Natural killer cell treated with Interleukin-12 subunit alpha and Interleukin-12 subunit beta and Interleukin-15 and Interleukin-18, amount 100 ng/mL, for 72 hours (primary cell): ENCODE results near the gene KRTAP10-7. TPM values are rescaled to one million over a fixed set of nuclear protein-coding genes. Genes with fewer than 3 reads are reported as not detected.
"Not testable (repeated sequence)": the region's sequence is repeated elsewhere in the genome, so short reads cannot be mapped to it uniquely, and the experiment has no call there.

ENCODE experiments used
- ATAC-seq, 2 donors: fragments of 150-1000 bp; cut with Tn5 transposase in 1 of 2; sonication (Bioruptor Pico), chemical (Tn5 transposase) in 1 of 2; 2 replicates each; pipeline ENCODE4 v1.10.0; 2021
- DNase-seq: peaks from one replicate; pipeline ENCODE4 v3.0.0; 2022; ENCODE audit warnings: low spot score
- H3K27ac Mint-ChIP-seq, 2 donors: 1 replicate in 1 of 2; 2 replicates in 1 of 2; pipeline ENCODE4 v1.8.0; 2022; ENCODE audit warnings: mixed read lengths in 2 of 2, mild to moderate bottlenecking in 1 of 2, moderate library complexity in 1 of 2
- H3K27me3 Mint-ChIP-seq, 2 donors: 1 replicate in 1 of 2; 2 replicates in 1 of 2; pipeline ENCODE4 v1.8.0; 2022; ENCODE audit warnings: mixed read lengths in 2 of 2
- H3K36me3 Mint-ChIP-seq: one replicate; pipeline ENCODE4 v1.8.0; 2022; ENCODE audit warnings: mixed read lengths
- H3K4me1 Mint-ChIP-seq, 2 donors: 1 replicate in 1 of 2; 2 replicates in 1 of 2; pipeline ENCODE4 v1.8.0; 2022; ENCODE audit warnings: low read depth in 2 of 2, mixed read lengths in 2 of 2, mild to moderate bottlenecking in 1 of 2
- H3K4me3 Mint-ChIP-seq: one replicate; pipeline ENCODE4 v1.8.0; 2022; ENCODE audit warnings: mixed read lengths
- H3K9me3 Mint-ChIP-seq: 2 replicates; pipeline ENCODE4 v1.8.0; 2022; ENCODE audit warnings: mixed read lengths
- total RNA-seq, 2 donors: library from RNA; stranded (reverse); gene quantifications; one replicate each; pipeline ENCODE4 v1.2.3, GENCODE V29; 2022

KRTAP10-7 gene
- total RNA-seq, 2 donors from 2014 or later: not detected

GRCh38 chr21:44628707-44629391, 28.5 kb downstream of the KRTAP10-7 start:
- peaks cover 37% of the 10 kb centered on the region for H3K9me3 Mint-ChIP-seq
- H3K27me3 Mint-ChIP-seq: no peaks in the 10 kb centered on the region
- DNase-seq (no peak), ATAC-seq (no peak)
- peaks cover 24 to 30% of the 10 kb centered on the region in 2 donors for H3K4me1 Mint-ChIP-seq
- H3K36me3 Mint-ChIP-seq: peaks cover 43% of the 10 kb centered on the region
- H3K27ac Mint-ChIP-seq: no peak overlapping the region
- no peak overlapping the region for H3K4me3 Mint-ChIP-seq

- ATAC-seq (no peak), DNase-seq (no peak)
- Mint-ChIP-seq H3K27ac (peak overlapping the region; percentile 43 to 81), H3K4me3 (peak overlapping the region; percentile 56), H3K4me1 (peaks cover 24 to 30% of the 10 kb centered on the region in 2 donors), H3K9me3 (peaks cover 32% of the 10 kb centered on the region), H3K27me3 (peaks cover 0 to 4% of the 10 kb centered on the region in 2 donors), H3K36me3 (peaks cover 32% of the 10 kb centered on the region)
Measured at GRCh38 chr21:44630440-44630839, 30.0 kb downstream of the KRTAP10-7 start.

DNA sequence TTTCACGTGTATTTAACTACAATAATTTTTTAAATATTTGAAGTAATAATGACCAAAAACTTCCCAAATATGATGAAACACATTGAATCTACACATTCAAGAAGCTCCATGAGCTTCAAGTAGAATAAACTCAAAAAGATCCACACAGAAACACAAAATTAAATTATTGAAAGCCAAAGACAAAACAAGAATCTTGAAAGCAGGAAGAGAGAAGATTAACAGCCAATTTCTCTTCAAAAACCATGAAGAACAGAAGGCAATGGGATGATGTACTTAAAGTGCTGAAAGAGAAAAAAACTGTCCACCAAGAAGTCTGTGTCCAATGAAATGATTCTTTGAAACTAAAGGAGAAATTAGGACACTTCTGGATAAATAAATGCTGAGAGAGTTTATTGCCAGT, 31.7 kb downstream of the KRTAP10-7 start:
- ATAC-seq (no peak), DNase-seq (no peak)
- peaks cover 32% of the 10 kb centered on the region for H3K9me3 Mint-ChIP-seq
- no peak overlapping the region for H3K4me3 Mint-ChIP-seq
- H3K36me3 Mint-ChIP-seq: peaks cover 32% of the 10 kb centered on the region
- H3K4me1 Mint-ChIP-seq: peaks cover 17 to 22% of the 10 kb centered on the region in 2 donors
- H3K27ac Mint-ChIP-seq: no peak overlapping the region
- H3K27me3 Mint-ChIP-seq: peaks cover 0 to 6% of the 10 kb centered on the region in 2 donors

- Mint-ChIP-seq H3K36me3 (peaks cover 26% of the 10 kb centered on the region), H3K27ac (no peak overlapping the region), H3K27me3 (peaks cover 7 to 20% of the 10 kb centered on the region in 2 donors), H3K9me3 (peaks cover 21% of the 10 kb centered on the region), H3K4me1 (no peaks in the 10 kb centered on the region), H3K4me3 (no peak overlapping the region)
- DNase-seq (no peak), ATAC-seq (no peak)
Measured at GRCh38 chr21:44636209-44637017, 36.0 kb downstream of the KRTAP10-7 start.

DNA sequence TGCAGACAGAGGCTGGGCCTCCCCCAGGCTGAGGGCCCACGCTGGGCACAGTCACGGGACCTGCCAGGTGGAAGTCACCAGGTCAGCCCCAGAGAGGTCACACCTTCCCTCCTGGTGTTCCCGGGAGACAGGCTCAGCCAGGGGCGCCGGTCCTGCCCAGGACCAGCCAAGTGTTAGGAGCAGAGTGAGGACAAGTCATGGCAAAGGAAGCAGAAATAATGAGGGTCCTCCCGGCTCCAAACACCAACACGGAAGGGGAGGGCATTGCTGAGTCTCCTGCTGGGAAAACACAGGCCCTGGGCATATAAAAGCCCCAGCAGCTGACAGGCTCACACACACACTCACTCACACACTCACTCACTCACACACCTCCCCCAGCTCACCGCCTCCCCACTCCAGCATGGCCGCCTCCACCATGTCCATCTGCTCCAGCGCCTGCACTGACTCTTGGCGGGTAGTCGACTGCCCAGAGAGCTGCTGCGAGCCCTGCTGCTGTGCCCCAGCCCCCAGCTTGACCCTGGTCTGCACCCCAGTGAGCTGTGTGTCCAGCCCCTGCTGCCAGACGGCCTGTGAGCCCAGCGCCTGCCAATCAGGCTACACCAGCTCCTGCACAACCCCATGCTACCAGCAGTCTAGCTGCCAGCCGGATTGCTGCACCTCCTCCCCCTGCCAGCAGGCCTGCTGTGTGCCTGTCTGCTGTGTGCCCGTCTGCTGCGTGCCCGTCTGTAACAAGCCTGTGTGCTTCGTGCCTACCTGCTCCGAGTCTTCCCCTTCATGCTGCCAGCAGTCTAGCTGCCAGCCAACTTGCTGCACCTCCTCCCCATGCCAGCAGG, 36.8 kb downstream of the KRTAP10-7 start, which contains the start of gene KRTAP10-10:
KRTAP10-10 (plus strand) TSS at position 339 of the 833 bp plus-strand sequence; CDS start at position 401, 62 bp downstream.
- ATAC-seq: no peak
- no peaks in the 10 kb centered on the region for H3K4me1 Mint-ChIP-seq
- H3K9me3 Mint-ChIP-seq: peaks cover 13% of the 10 kb centered on the region
- DNase-seq: no peak
- peaks cover 19% of the 10 kb centered on the region for H3K36me3 Mint-ChIP-seq
- no peak within 1 kb of the TSS for H3K4me3 Mint-ChIP-seq
- H3K27me3 Mint-ChIP-seq: peaks cover 9 to 24% of the 10 kb centered on the region in 2 donors
- H3K27ac Mint-ChIP-seq: no peak within 1 kb of the TSS

GRCh38 chr21:44637851-44638348, 37.5 kb downstream of the KRTAP10-7 start:
- H3K4me3 Mint-ChIP-seq, DNase-seq, H3K4me1 Mint-ChIP-seq, H3K27ac Mint-ChIP-seq, ATAC-seq: not testable (repeated sequence)
- Mint-ChIP-seq H3K36me3 (peaks cover 18% of the 10 kb centered on the region), H3K27me3 (peaks cover 9 to 26% of the 10 kb centered on the region in 2 donors), H3K9me3 (peaks cover 16% of the 10 kb centered on the region)

- H3K27ac Mint-ChIP-seq, H3K4me3 Mint-ChIP-seq, DNase-seq, H3K4me1 Mint-ChIP-seq, ATAC-seq: not testable (repeated sequence)
- Mint-ChIP-seq H3K36me3 (peaks cover 17% of the 10 kb centered on the region), H3K27me3 (peaks cover 9 to 27% of the 10 kb centered on the region in 2 donors), H3K9me3 (peaks cover 15% of the 10 kb centered on the region)
Measured at GRCh38 chr21:44638506-44639330, 38.3 kb downstream of the KRTAP10-7 start.

DNA sequence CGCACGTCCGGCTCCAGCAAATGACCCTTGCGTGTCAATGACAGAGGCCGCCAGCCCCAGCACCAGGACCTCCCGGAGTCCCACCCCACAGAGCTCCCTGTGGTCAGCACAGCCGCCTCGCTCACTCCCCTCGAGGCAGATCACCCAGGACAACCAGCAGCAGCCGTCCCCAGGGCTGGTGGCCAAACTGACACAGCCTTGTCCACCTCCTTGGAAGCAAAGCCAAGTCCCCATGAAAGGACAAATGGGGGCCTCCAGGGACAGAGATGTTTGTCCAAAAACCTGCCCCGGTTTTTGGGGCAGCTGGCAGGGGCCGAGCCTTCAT, 38.9 kb downstream of the KRTAP10-7 start:
- DNase-seq (no peak), ATAC-seq (no peak)
- H3K27ac Mint-ChIP-seq: no peak overlapping the region
- peaks cover 0 to 3% of the 10 kb centered on the region in 2 donors for H3K4me1 Mint-ChIP-seq
- H3K9me3 Mint-ChIP-seq: peaks cover 15% of the 10 kb centered on the region
- peaks cover 20% of the 10 kb centered on the region for H3K36me3 Mint-ChIP-seq
- peaks cover 9 to 27% of the 10 kb centered on the region in 2 donors for H3K27me3 Mint-ChIP-seq
- no peak overlapping the region for H3K4me3 Mint-ChIP-seq

DNA sequence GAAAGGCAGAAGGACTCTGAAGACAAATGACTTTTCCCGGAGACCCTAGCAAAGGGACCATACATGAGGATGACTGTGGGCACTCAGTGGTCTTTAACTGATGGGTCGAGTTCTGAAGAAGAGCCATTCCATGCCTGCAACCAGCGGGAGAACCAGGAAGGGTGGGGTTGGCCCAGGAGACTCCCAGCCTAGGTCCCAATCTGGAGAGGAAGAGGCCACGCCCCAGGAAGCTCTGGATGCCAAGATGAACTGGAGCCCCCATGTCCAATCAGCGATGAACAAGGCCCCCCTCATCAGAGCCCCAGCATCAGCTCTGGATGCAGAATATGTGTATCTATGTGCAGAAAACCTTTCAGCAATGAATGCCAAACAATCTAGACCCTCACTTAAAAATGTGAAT, 40.4 kb downstream of the KRTAP10-7 start:
- Mint-ChIP-seq H3K9me3 (peaks cover 17% of the 10 kb centered on the region), H3K4me1 (peaks cover 0 to 3% of the 10 kb centered on the region in 2 donors), H3K27me3 (peaks cover 9 to 23% of the 10 kb centered on the region in 2 donors), H3K27ac (no peak overlapping the region), H3K4me3 (no peak overlapping the region), H3K36me3 (peaks cover 28% of the 10 kb centered on the region)
- ATAC-seq: no peak
- no peak for DNase-seq

DNA sequence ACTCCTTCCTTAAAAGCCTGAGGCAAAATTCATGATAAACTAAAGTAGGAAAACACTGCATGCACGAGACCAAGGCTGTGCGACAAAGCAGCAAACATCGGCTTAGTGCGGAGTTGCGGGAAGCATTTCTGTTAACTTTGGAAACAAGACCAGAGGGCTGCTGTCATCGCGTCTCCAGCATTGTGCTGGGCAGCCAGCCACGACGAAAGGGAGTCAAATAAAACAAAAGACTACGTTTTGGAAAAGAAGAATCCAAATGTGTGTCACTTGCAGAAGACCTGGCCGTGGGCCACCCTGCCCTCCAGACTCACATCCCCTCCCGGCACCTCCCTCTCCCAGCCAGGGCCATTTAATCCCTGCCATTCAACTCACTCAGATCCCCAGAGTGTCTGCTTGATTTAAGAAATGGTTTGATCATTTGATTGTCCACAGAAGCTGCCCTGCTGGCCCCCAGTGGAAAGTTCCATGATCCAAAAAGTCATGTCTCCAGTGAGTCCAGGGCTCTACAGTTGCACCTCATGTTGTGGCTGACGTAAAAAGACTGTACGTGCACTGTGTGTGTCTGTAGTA, 43.4 kb downstream of the KRTAP10-7 start:
- H3K27me3 Mint-ChIP-seq: peaks cover 9 to 15% of the 10 kb centered on the region in 2 donors
- H3K27ac Mint-ChIP-seq: no peak overlapping the region
- H3K4me1 Mint-ChIP-seq: peaks cover 0 to 7% of the 10 kb centered on the region in 2 donors
- DNase-seq (no peak), ATAC-seq (no peak)
- H3K9me3 Mint-ChIP-seq: peaks cover 17% of the 10 kb centered on the region
- H3K4me3 Mint-ChIP-seq: no peak overlapping the region
- H3K36me3 Mint-ChIP-seq: peaks cover 28% of the 10 kb centered on the region

DNA sequence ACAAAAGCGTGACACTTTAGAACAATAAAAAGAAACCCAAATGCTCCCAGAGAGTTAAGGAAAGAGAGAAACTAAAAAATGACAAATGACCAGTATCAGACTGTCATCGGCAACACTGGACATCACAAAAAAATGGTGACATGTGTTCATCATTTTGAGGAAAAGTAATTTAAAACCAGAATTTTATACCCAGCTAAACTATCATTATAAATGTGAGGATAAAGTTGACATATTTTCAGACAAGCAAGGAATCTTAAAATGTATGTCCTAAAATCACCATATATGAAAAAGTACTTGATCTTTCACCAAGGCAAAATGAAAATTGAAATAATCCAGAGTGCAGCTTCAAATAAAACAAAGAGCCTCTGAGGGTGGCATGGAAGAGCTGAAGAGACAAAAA, 44.5 kb downstream of the KRTAP10-7 start:
- ATAC-seq (no peak), DNase-seq (no peak)
- Mint-ChIP-seq H3K9me3 (peaks cover 17% of the 10 kb centered on the region), H3K4me1 (peaks cover 0 to 7% of the 10 kb centered on the region in 2 donors), H3K36me3 (peaks cover 27% of the 10 kb centered on the region), H3K27me3 (peaks cover 9 to 15% of the 10 kb centered on the region in 2 donors), H3K4me3 (no peak overlapping the region), H3K27ac (no peak overlapping the region)

DNA sequence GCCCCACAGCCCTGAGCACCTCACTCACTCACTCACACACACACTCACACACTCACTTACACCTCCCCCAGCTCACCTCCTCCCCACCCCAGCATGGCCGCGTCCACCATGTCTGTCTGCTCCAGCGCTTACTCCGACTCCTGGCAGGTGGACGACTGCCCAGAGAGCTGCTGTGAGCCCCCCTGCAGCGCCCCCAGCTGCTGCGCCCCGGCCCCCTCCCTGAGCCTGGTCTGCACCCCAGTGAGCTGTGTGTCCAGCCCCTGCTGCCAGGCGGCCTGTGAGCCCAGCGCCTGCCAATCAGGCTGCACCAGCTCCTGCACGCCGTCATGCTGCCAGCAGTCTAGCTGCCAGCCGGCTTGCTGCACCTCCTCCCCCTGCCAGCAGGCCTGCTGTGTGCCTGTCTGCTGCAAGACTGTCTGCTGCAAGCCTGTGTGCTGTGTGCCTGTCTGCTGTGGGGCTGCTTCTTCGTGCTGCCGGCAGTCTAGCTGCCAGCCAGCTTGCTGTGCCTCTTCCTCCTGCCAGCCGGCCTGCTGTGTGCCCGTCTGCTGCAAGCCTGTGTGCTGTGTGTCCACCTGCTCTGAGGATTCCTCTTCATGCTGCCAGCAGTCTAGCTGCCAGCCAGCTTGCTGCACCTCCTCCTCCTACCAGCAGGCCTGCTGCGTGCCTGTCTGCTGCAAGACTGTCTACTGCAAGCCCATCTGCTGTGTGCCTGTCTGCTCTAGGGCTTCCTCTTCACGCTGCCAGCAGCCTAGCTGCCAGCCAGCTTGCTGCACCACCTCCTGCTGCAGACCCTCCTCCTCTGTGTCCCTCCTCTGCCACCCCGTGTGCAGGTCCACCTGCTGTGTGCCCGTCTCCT, 46.2 kb downstream of the KRTAP10-7 start, which contains the start of gene KRTAP10-11:
KRTAP10-11 (plus strand) TSS at position 49 of the 856 bp plus-strand sequence; CDS start at position 94, 45 bp downstream.
- ATAC-seq: not testable (repeated sequence)

More for the DNA sequence above, 46.2 kb downstream of the KRTAP10-7 start, which contains the start of gene KRTAP10-11:
- peaks cover 12% of the 10 kb centered on the region for H3K9me3 Mint-ChIP-seq
- not testable (repeated sequence) for H3K4me3 Mint-ChIP-seq, H3K27ac Mint-ChIP-seq, H3K27me3 Mint-ChIP-seq, H3K4me1 Mint-ChIP-seq
- DNase-seq: peak; percentile 56
- H3K36me3 Mint-ChIP-seq: peaks cover 16% of the 10 kb centered on the region
